H9 (cell line): ENCODE results near the gene NPAS2. TPM values are rescaled to one million over a fixed set of nuclear protein-coding genes. Genes with fewer than 3 reads are reported as not detected.

ENCODE experiments used
- DNase-seq: peaks from one replicate; pipeline ENCODE4 v3.0.0-alpha.2; 2017
- H2AFZ ChIP-seq: one replicate; pipeline ENCODE4 v1.6.1; 2013; ENCODE audit warnings: mild to moderate bottlenecking, low read length, control low read depth, moderate library complexity
- H2AK5ac ChIP-seq: 2 replicates; pipeline ENCODE4 v1.6.1; 2013; ENCODE audit warnings: low read length, control low read depth, mixed read lengths; ENCODE audit not compliant: insufficient read length
- H2BK120ac ChIP-seq: one replicate; pipeline ENCODE4 v1.6.1; 2013; ENCODE audit warnings: low read depth, mild to moderate bottlenecking, low read length, control low read depth, inconsistent platforms; ENCODE audit not compliant: poor library complexity, severe bottlenecking
- H2BK12ac ChIP-seq: 2 replicates; pipeline ENCODE4 v1.6.1; 2013; ENCODE audit warnings: low read length, control low read depth, mixed read lengths, low read depth; ENCODE audit not compliant: insufficient read length
- H2BK15ac ChIP-seq: 2 replicates; pipeline ENCODE4 v1.6.1; 2013; ENCODE audit warnings: low read depth, low read length, control low read depth
- H2BK20ac ChIP-seq: one replicate; pipeline ENCODE4 v1.6.1; 2013; ENCODE audit warnings: low read depth, mild to moderate bottlenecking, low read length, control low read depth, inconsistent platforms; ENCODE audit not compliant: poor library complexity, severe bottlenecking
- H2BK5ac ChIP-seq: 2 replicates; pipeline ENCODE4 v1.6.1; 2013; ENCODE audit warnings: low read length, control low read depth, mixed read lengths; ENCODE audit not compliant: insufficient read length
- H3K14ac ChIP-seq: 2 replicates; pipeline ENCODE4 v1.6.1; 2013; ENCODE audit warnings: low read length, control low read depth; ENCODE audit not compliant: insufficient read depth
- H3K18ac ChIP-seq: 2 replicates; pipeline ENCODE4 v1.6.1; 2013; ENCODE audit warnings: low read depth, mild to moderate bottlenecking, mixed read lengths, low read length, control low read depth; ENCODE audit not compliant: insufficient read length
- H3K23ac ChIP-seq: 2 replicates; pipeline ENCODE4 v1.6.1; 2013; ENCODE audit warnings: low read length, control low read depth, mixed read lengths, low read depth; ENCODE audit not compliant: insufficient read length
- H3K23me2 ChIP-seq: 2 replicates; pipeline ENCODE4 v1.6.1; 2013; ENCODE audit warnings: low read depth, mild to moderate bottlenecking, mixed read lengths, low read length, control low read depth; ENCODE audit not compliant: insufficient read length, poor library complexity, severe bottlenecking
- H3K27ac ChIP-seq: 2 replicates; pipeline ENCODE4 v1.5.1; 2013; ENCODE audit warnings: low read length, control low read depth, mixed read lengths, low read depth; ENCODE audit not compliant: insufficient read length
- H3K27me3 ChIP-seq: 2 replicates; pipeline ENCODE4 v1.6.1; 2013; ENCODE audit warnings: low read length, control low read depth, inconsistent platforms; ENCODE audit not compliant: insufficient read depth
- H3K4ac ChIP-seq: 2 replicates; pipeline ENCODE4 v1.6.1; 2013; ENCODE audit warnings: low read depth, mild to moderate bottlenecking, control low read depth, inconsistent platforms, low read length, moderate library complexity
- H3K4me1 ChIP-seq: 2 replicates; pipeline ENCODE4 v1.6.1; 2013; ENCODE audit warnings: low read length, control low read depth, inconsistent platforms; ENCODE audit not compliant: insufficient read depth
- H3K4me2 ChIP-seq: 2 replicates; pipeline ENCODE4 v1.6.1; 2013; ENCODE audit warnings: low read length, control low read depth, mixed read lengths; ENCODE audit not compliant: insufficient read length, insufficient read depth
- H3K56ac ChIP-seq: 2 replicates; pipeline ENCODE4 v1.6.1; 2013; ENCODE audit warnings: low read depth, mild to moderate bottlenecking, mixed read lengths, low read length, control low read depth; ENCODE audit not compliant: insufficient read length
- H3K79me1 ChIP-seq: 2 replicates; pipeline ENCODE4 v1.6.1; 2013; ENCODE audit warnings: low read depth, mild to moderate bottlenecking, moderate library complexity, low read length, control low read depth, inconsistent platforms; ENCODE audit not compliant: insufficient read depth, poor library complexity, severe bottlenecking
- H3K79me2 ChIP-seq: 2 replicates; pipeline ENCODE4 v1.6.1; 2013; ENCODE audit warnings: low read length, control low read depth, inconsistent platforms; ENCODE audit not compliant: insufficient read depth
- H3K9ac ChIP-seq: 2 replicates; pipeline ENCODE4 v1.6.1; 2013; ENCODE audit warnings: low read length, control low read depth, mixed read lengths; ENCODE audit not compliant: insufficient read length; ENCODE audit errors: extremely low read depth
- H3K9me3 ChIP-seq: one replicate; pipeline ENCODE4 v1.6.1; 2013; ENCODE audit warnings: low read depth, low read length, inconsistent platforms; ENCODE audit not compliant: control insufficient read depth
- H3T11ph ChIP-seq: one replicate; pipeline ENCODE4 v1.6.1; 2013; ENCODE audit warnings: mild to moderate bottlenecking, low read length, control low read depth, inconsistent platforms
- H4K20me1 ChIP-seq: one replicate; pipeline ENCODE4 v1.6.1; 2013; ENCODE audit not compliant: control insufficient read depth, insufficient read length, insufficient read depth
- H4K5ac ChIP-seq: 2 replicates; pipeline ENCODE4 v1.6.1; 2013; ENCODE audit warnings: low read depth, mild to moderate bottlenecking, mixed read lengths, low read length, control low read depth; ENCODE audit not compliant: insufficient read length
- H4K8ac ChIP-seq: replicated peaks from 2 replicates; pipeline ENCODE4 v1.6.1; 2013; ENCODE audit warnings: low read length, control low read depth, mixed read lengths, low read depth; ENCODE audit not compliant: insufficient read length
- H4K91ac ChIP-seq: 2 replicates; pipeline ENCODE4 v1.6.1; 2013; ENCODE audit warnings: low read depth, mild to moderate bottlenecking, moderate library complexity, mixed read lengths, low read length, control low read depth; ENCODE audit not compliant: insufficient read length
- H3K27ac Mint-ChIP-seq, 3 experiments: 2 replicates in 2 of 3; 3 replicates in 1 of 3; pipeline ENCODE4 v1.8.0; 2020 to 2021; ENCODE audit warnings: mixed read lengths in 3 of 3, mild to moderate bottlenecking in 1 of 3, moderate library complexity in 1 of 3
- H3K27me3 Mint-ChIP-seq: 2 replicates; pipeline ENCODE4 v1.8.0; 2021; ENCODE audit warnings: low read depth, mild to moderate bottlenecking, moderate library complexity, mixed read lengths
- H3K36me3 Mint-ChIP-seq, 3 experiments: 2 replicates in 2 of 3; 3 replicates in 1 of 3; pipeline ENCODE4 v1.8.0; 2020 to 2021; ENCODE audit warnings: low read depth in 3 of 3, mixed read lengths in 3 of 3; ENCODE audit not compliant: insufficient read depth in 1 of 3
- H3K4me1 Mint-ChIP-seq, 2 experiments: 2 replicates each; pipeline ENCODE4 v1.8.0; 2020; ENCODE audit warnings: mixed read lengths in 2 of 2
- H3K4me3 Mint-ChIP-seq, 2 experiments: 2 replicates in 1 of 2; 3 replicates in 1 of 2; pipeline ENCODE4 v1.8.0; 2020 to 2021; ENCODE audit warnings: mild to moderate bottlenecking in 2 of 2, mixed read lengths in 2 of 2, moderate library complexity in 1 of 2
- H3K9me3 Mint-ChIP-seq, 2 experiments: 2 replicates in 1 of 2; 3 replicates in 1 of 2; pipeline ENCODE4 v1.8.0; 2020; ENCODE audit warnings: mild to moderate bottlenecking in 2 of 2, mixed read lengths in 2 of 2, moderate library complexity in 1 of 2
- CTCF ChIP-seq: fragments of 200-600 bp; sonication (generic); conservative IDR thresholded peaks from 3 replicates; pipeline ENCODE4 v1.8.0; 2021; ENCODE audit warnings: antibody characterized with exemption, mild to moderate bottlenecking
- WGBS: extraction: QIAGEN DNeasy Blood & Tissue Kit; methylation state at CpG from one replicate; pipeline ENCODE4 v1.1.7; 2013; ENCODE audit warnings: missing lambda C conversion rate, low lambda C conversion rate, mixed read lengths; ENCODE audit not compliant: insufficient read length; ENCODE audit errors: extremely low coverage; 5-methylcytosine and 5-hydroxymethylcytosine counted together
- total RNA-seq: library from RNA; stranded (reverse); gene quantifications from 2 replicates; pipeline ENCODE4 v1.2.1, GENCODE V29; 2021

NPAS2 gene
- total RNA-seq, 1 experiment from 2014 or later: 1.3 TPM

- no peak overlapping the region for H2BK15ac ChIP-seq
- no peak for TF ChIP-seq CTCF
- no peak overlapping the region for H4K8ac ChIP-seq
- H2BK120ac ChIP-seq: no peak overlapping the region
- H4K5ac ChIP-seq: no peak overlapping the region
- H3K27me3 Mint-ChIP-seq: no peaks in the 10 kb centered on the region; the same call in 1 of the 2 replicates
- no peak overlapping the region for H3K4ac ChIP-seq
- no peaks in the 10 kb centered on the region for H3K9me3 ChIP-seq
- no peak overlapping the region for H4K91ac ChIP-seq
- no peak overlapping the region for H3T11ph ChIP-seq
- H3K27ac ChIP-seq: no peak overlapping the region
- no peaks in the 10 kb centered on the region for H3K4me1 Mint-ChIP-seq
- no peaks in the 10 kb centered on the region for H3K79me2 ChIP-seq
- H4K20me1 ChIP-seq: no peaks in the 10 kb centered on the region
- H3K4me3 Mint-ChIP-seq: no peak overlapping the region
- H3K56ac ChIP-seq: no peak overlapping the region
- no peak overlapping the region for H2BK12ac ChIP-seq
- no peaks in the 10 kb centered on the region for H3K4me1 ChIP-seq
- H3K9me3 Mint-ChIP-seq: no peaks in the 10 kb centered on the region
- no peak overlapping the region for H3K14ac ChIP-seq
- no CpG with 5 or more reads among the region's 6 CpGs for WGBS
- no peak overlapping the region for H3K23ac ChIP-seq
- no peak overlapping the region for H2AFZ ChIP-seq
- no peaks in the 10 kb centered on the region for H3K79me1 ChIP-seq
- H3K23me2 ChIP-seq: no peaks in the 10 kb centered on the region
- H3K36me3 Mint-ChIP-seq: no peaks in the 10 kb centered on the region
- H3K4me2 ChIP-seq: no peak overlapping the region
- H2BK20ac ChIP-seq: no peak overlapping the region
- no peak overlapping the region for H3K9ac ChIP-seq
- DNase-seq: no peak
- H3K18ac ChIP-seq: no peak overlapping the region
- H3K27me3 ChIP-seq: no peaks in the 10 kb centered on the region
- H2AK5ac ChIP-seq: no peak overlapping the region
- no peak overlapping the region for H3K27ac Mint-ChIP-seq
- no peak overlapping the region for H2BK5ac ChIP-seq
Observed at GRCh38 chr2:100902817-100903405, 83.0 kb downstream of the NPAS2 start.
